Endodermal cell (in vitro differentiated cells): ENCODE data around the gene EIF4H. TPM values are rescaled to one million over a fixed set of nuclear protein-coding genes. Genes with fewer than 3 reads are reported as not detected.
A peak's percentile ranks its signal among the peaks of the same experiment; 100 is the strongest.

Source experiments
- DNase-seq: peaks from one replicate; pipeline ENCODE4 v3.0.0-alpha.2; 2017
- H3K27ac ChIP-seq: 2 replicates; pipeline ENCODE4 v1.5.1; 2013; ENCODE audit warnings: mild to moderate bottlenecking, low read depth, low read length, moderate library complexity
- H3K27me3 ChIP-seq: 2 replicates; pipeline ENCODE4 v1.6.1; 2013; ENCODE audit warnings: mild to moderate bottlenecking, low read length, moderate library complexity; ENCODE audit not compliant: insufficient read depth, control insufficient read depth, poor library complexity, severe bottlenecking
- H3K36me3 ChIP-seq: 2 replicates; pipeline ENCODE4 v1.7.0; 2013; ENCODE audit warnings: mild to moderate bottlenecking, low read length, moderate library complexity; ENCODE audit not compliant: control insufficient read depth, insufficient read depth
- H3K4me1 ChIP-seq: one replicate; pipeline ENCODE4 v1.7.0; 2013; ENCODE audit warnings: low read length; ENCODE audit not compliant: control insufficient read depth, insufficient read depth
- H3K4me3 ChIP-seq: 2 replicates; pipeline ENCODE4 v1.5.1; 2013; ENCODE audit warnings: mild to moderate bottlenecking, low read length, moderate library complexity
- H3K9ac ChIP-seq: 2 replicates; pipeline ENCODE4 v1.6.1; 2013; ENCODE audit warnings: mild to moderate bottlenecking, low read length, moderate library complexity; ENCODE audit not compliant: poor library complexity, severe bottlenecking; ENCODE audit errors: extremely low read depth
- H3K9me3 ChIP-seq: 2 replicates; pipeline ENCODE4 v1.6.1; 2013; ENCODE audit warnings: mild to moderate bottlenecking, low read length, moderate library complexity; ENCODE audit not compliant: control insufficient read depth
- H3K27ac Mint-ChIP-seq: 2 replicates; pipeline ENCODE4 v1.8.0; 2020; ENCODE audit warnings: mixed read lengths
- H3K27me3 Mint-ChIP-seq: 2 replicates; pipeline ENCODE4 v1.8.0; 2021; ENCODE audit warnings: mild to moderate bottlenecking, mixed read lengths; ENCODE audit not compliant: insufficient read depth
- H3K36me3 Mint-ChIP-seq: 2 replicates; pipeline ENCODE4 v1.8.0; 2020; ENCODE audit warnings: low read depth, mixed read lengths
- H3K4me1 Mint-ChIP-seq: 2 replicates; pipeline ENCODE4 v1.8.0; 2020; ENCODE audit warnings: mixed read lengths
- H3K4me3 Mint-ChIP-seq: 2 replicates; pipeline ENCODE4 v1.8.0; 2020; ENCODE audit warnings: mild to moderate bottlenecking, moderate library complexity, mixed read lengths
- H3K9me3 Mint-ChIP-seq: 2 replicates; pipeline ENCODE4 v1.8.0; 2020; ENCODE audit warnings: mild to moderate bottlenecking, mixed read lengths
- WGBS, 2 experiments: methylation state at CpG; one replicate each; pipeline versions ENCODE4 v1.1.5 to v1.1.7; 2013; ENCODE audit warnings: missing lambda C conversion rate in 2 of 2, mixed read lengths in 1 of 2; ENCODE audit not compliant: insufficient coverage in 1 of 2, insufficient read length in 1 of 2; 5-methylcytosine and 5-hydroxymethylcytosine counted together
- total RNA-seq, 2 donors: library from RNA; stranded (reverse); fragmentation: NEBNext Ultra II Directional in 1 of 2; extraction: Animal tissue kit (Norgen Biotek cat#: 25700) in 1 of 2; gene quantifications; 2 replicates in 1 of 2; 3 replicates in 1 of 2; pipeline ENCODE4 v1.2.1, GENCODE V29; 2021
- TF ChIP-seq, protein P1 (sequence below): fragments of 200-600 bp; sonication (generic); conservative IDR thresholded peaks from 2 replicates; pipeline ENCODE4 v1.5.0; 2021; ENCODE audit warnings: antibody characterized with exemption, mild to moderate bottlenecking

EIF4H gene
- total RNA-seq, 2 donors from 2014 or later, result 305 to 346 TPM

DNA sequence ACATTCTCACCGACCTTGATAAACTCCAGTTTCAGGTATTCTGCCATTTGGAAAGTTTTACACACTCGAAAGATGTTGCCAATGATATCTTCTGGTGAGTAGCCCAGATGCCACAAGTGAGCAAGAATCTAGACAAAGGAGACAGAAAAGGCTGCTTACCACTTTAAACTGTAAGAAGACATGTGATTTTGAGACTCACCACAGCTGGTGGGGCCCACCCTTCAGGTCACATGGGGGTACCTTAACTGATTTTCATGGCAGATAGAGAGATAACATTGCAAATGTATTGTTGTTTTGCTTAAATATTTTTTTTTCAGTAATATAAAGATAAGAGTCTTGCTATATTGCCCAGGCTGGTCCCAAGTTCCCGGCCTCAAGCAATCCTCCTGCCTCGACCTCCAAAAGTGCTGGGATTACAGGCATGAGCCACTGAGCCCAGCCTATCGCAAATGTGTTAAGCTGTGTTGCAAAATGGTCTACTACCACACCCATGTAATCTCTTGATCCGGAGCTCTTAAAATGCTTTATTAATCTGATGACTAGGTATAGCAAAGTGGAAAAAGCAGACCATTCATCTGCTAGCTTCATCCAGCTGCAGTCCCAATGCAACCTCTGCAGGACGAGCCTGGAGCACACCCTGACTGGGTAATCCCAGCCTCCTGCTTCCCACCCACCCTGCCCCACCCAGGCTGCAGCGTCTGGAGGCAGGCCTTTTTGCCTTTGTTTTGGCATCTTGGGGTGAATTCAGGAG lies 61.5 kb downstream of the EIF4H start:
- no peak overlapping the region for H3K4me3 ChIP-seq
- H3K9ac ChIP-seq, result no peak overlapping the region
- DNase-seq, result no peak
- Mint-ChIP-seq H3K27me3 (no peaks in the 10 kb centered on the region), H3K9me3 (no peaks in the 10 kb centered on the region), H3K4me1 (no peaks in the 10 kb centered on the region), H3K27ac (peak overlapping the region; percentile 58), H3K36me3 (peaks cover 69% of the 10 kb centered on the region), H3K4me3 (no peak overlapping the region)
- 90 to 95% methylated on average over 6 to 8 of the region's 8 CpGs for WGBS, 2 experiments
- H3K36me3 ChIP-seq, result peaks cover 85% of the 10 kb centered on the region
- TF ChIP-seq, protein P1, sequence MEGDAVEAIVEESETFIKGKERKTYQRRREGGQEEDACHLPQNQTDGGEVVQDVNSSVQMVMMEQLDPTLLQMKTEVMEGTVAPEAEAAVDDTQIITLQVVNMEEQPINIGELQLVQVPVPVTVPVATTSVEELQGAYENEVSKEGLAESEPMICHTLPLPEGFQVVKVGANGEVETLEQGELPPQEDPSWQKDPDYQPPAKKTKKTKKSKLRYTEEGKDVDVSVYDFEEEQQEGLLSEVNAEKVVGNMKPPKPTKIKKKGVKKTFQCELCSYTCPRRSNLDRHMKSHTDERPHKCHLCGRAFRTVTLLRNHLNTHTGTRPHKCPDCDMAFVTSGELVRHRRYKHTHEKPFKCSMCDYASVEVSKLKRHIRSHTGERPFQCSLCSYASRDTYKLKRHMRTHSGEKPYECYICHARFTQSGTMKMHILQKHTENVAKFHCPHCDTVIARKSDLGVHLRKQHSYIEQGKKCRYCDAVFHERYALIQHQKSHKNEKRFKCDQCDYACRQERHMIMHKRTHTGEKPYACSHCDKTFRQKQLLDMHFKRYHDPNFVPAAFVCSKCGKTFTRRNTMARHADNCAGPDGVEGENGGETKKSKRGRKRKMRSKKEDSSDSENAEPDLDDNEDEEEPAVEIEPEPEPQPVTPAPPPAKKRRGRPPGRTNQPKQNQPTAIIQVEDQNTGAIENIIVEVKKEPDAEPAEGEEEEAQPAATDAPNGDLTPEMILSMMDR, result no peak
- no peaks in the 10 kb centered on the region for H3K27me3 ChIP-seq
- no peaks in the 10 kb centered on the region for H3K9me3 ChIP-seq
- no peaks in the 10 kb centered on the region for H3K4me1 ChIP-seq
- no peak overlapping the region for H3K27ac ChIP-seq

DNA sequence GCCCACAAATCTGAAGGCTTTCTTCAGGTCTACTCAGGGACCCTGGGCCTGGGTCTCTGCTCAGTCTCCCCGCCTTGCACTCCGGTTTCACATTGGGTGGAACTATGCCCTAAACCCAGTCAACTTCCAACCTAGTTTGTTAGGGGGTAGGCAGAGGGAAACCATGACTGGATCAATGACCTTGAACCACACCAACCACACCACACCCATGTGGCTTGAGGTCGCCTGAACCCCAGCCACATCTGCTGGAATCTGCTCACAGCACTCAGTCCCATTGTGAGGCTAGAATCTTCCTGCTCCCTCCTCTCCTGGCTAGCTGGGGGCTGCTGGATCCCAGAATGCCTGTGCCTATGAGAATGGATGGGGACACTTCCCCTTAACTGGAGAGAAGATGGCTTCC lies 62.1 kb downstream of the EIF4H start:
- no peak overlapping the region for H3K4me3 ChIP-seq
- Mint-ChIP-seq H3K27ac (no peak overlapping the region), H3K4me3 (no peak overlapping the region), H3K27me3 (no peaks in the 10 kb centered on the region), H3K9me3 (no peaks in the 10 kb centered on the region), H3K4me1 (no peaks in the 10 kb centered on the region), H3K36me3 (peaks cover 66% of the 10 kb centered on the region)
- peaks cover 85% of the 10 kb centered on the region for H3K36me3 ChIP-seq
- no peaks in the 10 kb centered on the region for H3K4me1 ChIP-seq
- no peak overlapping the region for H3K27ac ChIP-seq
- no peak overlapping the region for H3K9ac ChIP-seq
- 94% methylated on average over 3 of the region's 3 CpGs; no CpG with 5 or more reads in 1 of the 2 experiments for WGBS, 2 experiments
- TF ChIP-seq, protein P1, result no peak
- H3K27me3 ChIP-seq, result no peaks in the 10 kb centered on the region
- no peak for DNase-seq
- H3K9me3 ChIP-seq, result no peaks in the 10 kb centered on the region

DNA sequence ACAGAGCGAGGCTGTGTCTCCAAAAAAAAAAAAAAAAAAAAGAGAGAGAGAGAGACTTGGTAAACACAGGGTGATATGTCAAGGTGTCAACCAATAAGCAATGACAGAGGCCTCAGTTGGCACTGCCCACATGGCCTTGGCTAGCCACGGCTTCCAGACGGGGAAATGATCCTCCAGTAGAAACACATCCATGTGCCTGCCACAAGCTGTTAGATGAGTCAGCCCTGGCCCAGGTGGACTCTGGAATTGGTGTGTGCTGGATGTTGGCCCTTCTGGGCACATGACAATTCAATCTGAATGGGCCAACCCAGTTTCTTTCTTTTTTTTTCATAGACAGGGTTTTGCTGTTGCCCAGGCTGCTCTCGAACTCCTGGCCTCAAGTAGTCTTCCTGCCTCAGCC lies 66.3 kb downstream of the EIF4H start:
- no peak overlapping the region for H3K27ac Mint-ChIP-seq
- Histone ChIP-seq H3K27me3 (no peaks in the 10 kb centered on the region), H3K9ac (no peak overlapping the region), H3K27ac (no peak overlapping the region), H3K9me3 (no peaks in the 10 kb centered on the region), H3K4me3 (no peak overlapping the region), H3K4me1 (no peaks in the 10 kb centered on the region), H3K36me3 (peaks cover 82% of the 10 kb centered on the region)
- TF ChIP-seq, protein P1, result no peak
- DNase-seq, result no peak
- no peaks in the 10 kb centered on the region for H3K4me1 Mint-ChIP-seq
- no peaks in the 10 kb centered on the region for H3K27me3 Mint-ChIP-seq
- H3K9me3 Mint-ChIP-seq, result no peaks in the 10 kb centered on the region
- 99 to 100% methylated on average over 1 to 4 of the region's 4 CpGs for WGBS, 2 experiments
- no peak overlapping the region for H3K4me3 Mint-ChIP-seq
- peaks cover 56% of the 10 kb centered on the region for H3K36me3 Mint-ChIP-seq
